Hepatocyte (in vitro differentiated cells): ENCODE data around the gene IRF6.

Experiments
- EZH2 ChIP-seq: fragments of 200-600 bp; sonication (generic); IDR thresholded peaks from 2 replicates; pipeline ENCODE4 v1.6.1; 2016; ENCODE audit warnings: antibody characterized with exemption, mild to moderate bottlenecking, borderline replicate concordance
- TF ChIP-seq, protein P1 (sequence below): fragments of 200-600 bp; sonication (generic); IDR thresholded peaks from 2 replicates; pipeline ENCODE4 v1.5.1; 2016; ENCODE audit warnings: antibody characterized with exemption, mild to moderate bottlenecking; ENCODE audit not compliant: poor library complexity

DNA sequence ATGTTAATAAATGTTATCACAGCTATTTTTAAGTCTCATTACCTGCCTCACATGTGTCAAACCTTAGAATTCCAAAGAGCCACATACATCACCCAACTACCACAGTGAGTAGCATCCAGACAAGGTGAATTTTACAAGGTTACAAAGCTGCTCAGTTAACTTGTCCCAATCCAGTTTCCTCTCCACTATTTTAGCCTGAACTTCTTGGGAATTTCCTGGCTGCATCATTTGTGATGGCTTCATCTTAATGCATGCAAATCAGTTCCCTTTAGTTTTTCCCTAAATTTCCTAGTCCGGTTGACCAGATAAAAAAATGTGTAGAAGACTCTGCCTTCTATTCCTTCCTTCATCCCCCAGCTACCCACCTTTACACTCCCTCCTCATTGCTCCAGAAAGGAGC lies 50.7 kb downstream of the IRF6 start:
- TF ChIP-seq EZH2, result no peak
- TF ChIP-seq, protein P1, sequence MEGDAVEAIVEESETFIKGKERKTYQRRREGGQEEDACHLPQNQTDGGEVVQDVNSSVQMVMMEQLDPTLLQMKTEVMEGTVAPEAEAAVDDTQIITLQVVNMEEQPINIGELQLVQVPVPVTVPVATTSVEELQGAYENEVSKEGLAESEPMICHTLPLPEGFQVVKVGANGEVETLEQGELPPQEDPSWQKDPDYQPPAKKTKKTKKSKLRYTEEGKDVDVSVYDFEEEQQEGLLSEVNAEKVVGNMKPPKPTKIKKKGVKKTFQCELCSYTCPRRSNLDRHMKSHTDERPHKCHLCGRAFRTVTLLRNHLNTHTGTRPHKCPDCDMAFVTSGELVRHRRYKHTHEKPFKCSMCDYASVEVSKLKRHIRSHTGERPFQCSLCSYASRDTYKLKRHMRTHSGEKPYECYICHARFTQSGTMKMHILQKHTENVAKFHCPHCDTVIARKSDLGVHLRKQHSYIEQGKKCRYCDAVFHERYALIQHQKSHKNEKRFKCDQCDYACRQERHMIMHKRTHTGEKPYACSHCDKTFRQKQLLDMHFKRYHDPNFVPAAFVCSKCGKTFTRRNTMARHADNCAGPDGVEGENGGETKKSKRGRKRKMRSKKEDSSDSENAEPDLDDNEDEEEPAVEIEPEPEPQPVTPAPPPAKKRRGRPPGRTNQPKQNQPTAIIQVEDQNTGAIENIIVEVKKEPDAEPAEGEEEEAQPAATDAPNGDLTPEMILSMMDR, result no peak
